ENCODE measurements around the gene SCAMP4.

- TF ChIP-seq CTCF (conservative IDR thresholded peaks at IDR 0.05; ENCODE audit: low read depth in 2 of 2), result no peak
- no peak for TF ChIP-seq EZH2phosphoT487 (IDR thresholded peaks at IDR 0.05; ENCODE audit: unreplicated experiment)
- TF ChIP-seq ZNF114 (CRISPR knock-in tag; IDR thresholded peaks at IDR 0.05), result no peak
- no peak for TF ChIP-seq POLR2AphosphoS5 (IDR thresholded peaks at IDR 0.05; ENCODE audit: low read depth)
- no peak for TF ChIP-seq JUNB (IDR thresholded peaks at IDR 0.05; ENCODE audit: unreplicated experiment)
- no peak for TF ChIP-seq ZNF462 (CRISPR knock-in tag; IDR thresholded peaks at IDR 0.05)
- TF ChIP-seq EZH2 (IDR thresholded peaks at IDR 0.05; ENCODE audit: low read depth, unreplicated experiment), result no peak
- TF ChIP-seq REST (IDR thresholded peaks at IDR 0.05; ENCODE audit: unreplicated experiment), result no peak
Measured at GRCh38 chr19:1955171-1956121, 50.2 kb downstream of the SCAMP4 start.

Data from GM23338 (cell line).